Tibial nerve (tissue), 4 donors: ENCODE measurements around the gene NANOS1. TPM values are rescaled to one million over a fixed set of nuclear protein-coding genes. Genes with fewer than 3 reads are reported as not detected.

ENCODE experiments used
- DNase-seq, 2 donors: peaks; one replicate each; pipeline ENCODE4 v3.0.0-alpha.2; 2019; ENCODE audit warnings: low spot score in 2 of 2
- H3K27ac ChIP-seq, 4 donors: fragments of 200-600 bp; sonication (generic) in 3 of 4; one replicate each; pipeline ENCODE4 v1.5.1; 2017 to 2019; ENCODE audit warnings: mild to moderate bottlenecking in 1 of 4
- H3K27me3 ChIP-seq, 2 donors: fragments of 200-600 bp; sonication (generic) in 1 of 2; one replicate each; pipeline versions ENCODE4 v1.5.1 to v1.6.0; 2017 to 2019
- H3K36me3 ChIP-seq, 3 donors: fragments of 200-600 bp; sonication (generic); one replicate each; pipeline ENCODE4 v1.5.1; 2018 to 2019
- H3K4me1 ChIP-seq, 4 donors: fragments of 200-600 bp; sonication (generic) in 3 of 4; one replicate each; pipeline ENCODE4 v1.5.1; 2017 to 2019
- H3K4me3 ChIP-seq, 4 donors: fragments of 200-600 bp; sonication (generic) in 3 of 4; one replicate each; pipeline ENCODE4 v1.5.1; 2017 to 2019; ENCODE audit warnings: mild to moderate bottlenecking in 1 of 4, moderate library complexity in 1 of 4
- H3K9me3 ChIP-seq, 4 donors: fragments of 200-600 bp; sonication (generic) in 3 of 4; one replicate each; pipeline ENCODE4 v1.5.1; 2017 to 2019
- EP300 ChIP-seq, 2 donors: sonication (generic); formaldehyde crosslinking; IDR thresholded peaks; one replicate each; pipeline ENCODE4 v1.6.1; 2017; ENCODE audit warnings: antibody characterized with exemption in 2 of 2, mild to moderate bottlenecking in 1 of 2
- POLR2A ChIP-seq, 2 donors: fragments of 450-650 bp; IDR thresholded peaks; one replicate each; pipeline ENCODE4 v1.6.1; 2017; ENCODE audit warnings: antibody characterized with exemption in 2 of 2, mild to moderate bottlenecking in 2 of 2, moderate library complexity in 2 of 2
- WGBS, 2 donors: methylation state at CpG; one replicate each; pipeline ENCODE4 v1.1.5; 2018; 5-methylcytosine and 5-hydroxymethylcytosine counted together
- total RNA-seq, 4 donors: library from RNA; depleted of rRNA; stranded (reverse); fragments of >200 nt; gene quantifications; one replicate each; pipeline ENCODE4 v1.1.0, GENCODE V29; 2016
- TF ChIP-seq, protein P1 (sequence below), 5 experiments: fragments of 200-600 bp in 3 of 5; fragments of 450-650 bp in 2 of 5; sonication (generic) in 3 of 5; IDR thresholded peaks; one replicate each; pipeline ENCODE4 v1.5.1; 2016 to 2019; ENCODE audit warnings: antibody characterized with exemption in 5 of 5, mild to moderate bottlenecking in 3 of 5, moderate library complexity in 2 of 5

NANOS1 gene
- total RNA-seq, 4 donors from 2014 or later, result 4.8 to 9.4 (median 6.0) TPM

DNA sequence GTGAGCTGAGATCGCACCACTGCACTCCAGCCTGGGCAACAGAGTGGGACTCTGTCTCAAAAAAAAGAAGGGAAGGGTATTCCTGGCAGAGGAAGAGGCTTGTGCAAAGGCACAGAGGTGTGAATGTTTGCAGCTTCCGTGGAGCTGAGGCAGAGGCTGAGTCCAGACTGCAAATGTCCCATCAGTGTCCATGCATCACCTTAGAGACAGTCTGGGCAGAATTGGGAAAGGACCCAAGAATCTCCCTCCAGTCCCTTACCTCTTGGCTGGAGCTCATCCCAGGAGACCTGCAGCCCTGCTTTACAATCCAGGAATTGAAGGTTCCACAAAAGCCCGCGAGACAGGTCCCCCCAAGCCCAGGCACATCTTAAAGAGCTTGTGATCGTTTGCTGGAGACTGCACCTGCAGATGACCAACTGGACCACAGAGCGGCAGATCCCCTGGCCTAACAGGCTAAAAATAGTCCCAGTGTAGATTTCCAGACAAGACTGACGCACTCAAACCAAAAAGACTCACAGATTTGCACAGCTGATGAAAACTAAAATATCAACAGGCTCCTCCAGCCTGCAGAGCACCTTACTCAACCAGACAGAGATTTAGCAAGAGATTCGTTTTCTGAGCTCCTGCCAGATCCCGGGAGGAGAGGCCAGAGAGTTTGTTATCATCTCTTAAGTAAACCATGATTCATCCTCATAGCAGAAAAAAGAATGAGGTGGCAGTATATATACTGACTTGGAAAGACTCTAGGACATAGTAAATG lies 22.9 kb upstream of the NANOS1 start:
- WGBS, 2 donors, result 53 to 59% methylated on average over 9 of the region's 9 CpGs
- Histone ChIP-seq H3K4me1 (peaks cover 0 to 7% (median 0%) of the 10 kb centered on the region in 4 donors), H3K4me3 (no peak overlapping the region), H3K27ac (peak overlapping the region in 2 of 4 donors; percentile 1 to 17), H3K27me3 (no peaks in the 10 kb centered on the region), H3K36me3 (no peaks in the 10 kb centered on the region), H3K9me3 (no peaks in the 10 kb centered on the region)
- DNase-seq, result peak; percentile 34 to 77
- TF ChIP-seq, protein P1, sequence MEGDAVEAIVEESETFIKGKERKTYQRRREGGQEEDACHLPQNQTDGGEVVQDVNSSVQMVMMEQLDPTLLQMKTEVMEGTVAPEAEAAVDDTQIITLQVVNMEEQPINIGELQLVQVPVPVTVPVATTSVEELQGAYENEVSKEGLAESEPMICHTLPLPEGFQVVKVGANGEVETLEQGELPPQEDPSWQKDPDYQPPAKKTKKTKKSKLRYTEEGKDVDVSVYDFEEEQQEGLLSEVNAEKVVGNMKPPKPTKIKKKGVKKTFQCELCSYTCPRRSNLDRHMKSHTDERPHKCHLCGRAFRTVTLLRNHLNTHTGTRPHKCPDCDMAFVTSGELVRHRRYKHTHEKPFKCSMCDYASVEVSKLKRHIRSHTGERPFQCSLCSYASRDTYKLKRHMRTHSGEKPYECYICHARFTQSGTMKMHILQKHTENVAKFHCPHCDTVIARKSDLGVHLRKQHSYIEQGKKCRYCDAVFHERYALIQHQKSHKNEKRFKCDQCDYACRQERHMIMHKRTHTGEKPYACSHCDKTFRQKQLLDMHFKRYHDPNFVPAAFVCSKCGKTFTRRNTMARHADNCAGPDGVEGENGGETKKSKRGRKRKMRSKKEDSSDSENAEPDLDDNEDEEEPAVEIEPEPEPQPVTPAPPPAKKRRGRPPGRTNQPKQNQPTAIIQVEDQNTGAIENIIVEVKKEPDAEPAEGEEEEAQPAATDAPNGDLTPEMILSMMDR (IDR thresholded peaks at IDR 0.05), result no peak
- TF ChIP-seq POLR2A (IDR thresholded peaks at IDR 0.05) (no peak), EP300 (IDR thresholded peaks at IDR 0.05) (peak in 1 of 2 donors; percentile 50)

- H3K4me1 ChIP-seq, result peaks cover 0 to 7% (median 0%) of the 10 kb centered on the region in 4 donors
- 35 to 38% methylated on average over 4 of the region's 4 CpGs for WGBS, 2 donors
- DNase-seq, result no peak
- H3K4me3 ChIP-seq, result no peak overlapping the region
- H3K9me3 ChIP-seq, result no peaks in the 10 kb centered on the region
- H3K27ac ChIP-seq, result no peak overlapping the region
- H3K36me3 ChIP-seq, result no peaks in the 10 kb centered on the region
- H3K27me3 ChIP-seq, result no peaks in the 10 kb centered on the region
- TF ChIP-seq, protein P1 (IDR thresholded peaks at IDR 0.05), result no peak
- TF ChIP-seq EP300 (IDR thresholded peaks at IDR 0.05), result no peak
- TF ChIP-seq POLR2A (IDR thresholded peaks at IDR 0.05), result no peak
Observed at GRCh38 chr10:119007211-119007574, 22.3 kb upstream of the NANOS1 start.

DNA sequence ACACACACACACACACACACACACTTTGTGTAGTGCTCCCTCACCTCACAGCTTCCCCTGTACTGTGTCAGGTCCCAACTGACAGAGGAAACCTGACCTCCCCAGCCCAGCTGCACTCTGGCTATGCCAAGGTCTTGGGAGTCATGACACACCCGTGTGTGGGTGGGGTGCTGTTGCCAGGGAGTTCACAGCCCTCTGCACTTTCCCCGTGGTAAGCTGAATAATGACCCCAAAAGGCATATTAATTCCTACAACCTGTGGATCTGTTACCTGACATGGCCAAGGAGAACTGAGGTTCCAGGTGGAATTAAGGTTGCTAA lies 8.9 kb upstream of the NANOS1 start:
- TF ChIP-seq POLR2A (IDR thresholded peaks at IDR 0.05) (no peak), EP300 (IDR thresholded peaks at IDR 0.05) (no peak)
- TF ChIP-seq, protein P1 (IDR thresholded peaks at IDR 0.05), result no peak
- H3K9me3 ChIP-seq, result no peaks in the 10 kb centered on the region
- H3K4me1 ChIP-seq, result peaks cover 0 to 11% (median 2%) of the 10 kb centered on the region in 4 donors
- no peaks in the 10 kb centered on the region for H3K36me3 ChIP-seq
- H3K27me3 ChIP-seq, result no peaks in the 10 kb centered on the region
- no peak overlapping the region for H3K27ac ChIP-seq
- no peak for DNase-seq
- H3K4me3 ChIP-seq, result no peak overlapping the region
- 29% methylated on average over 2 of the region's 2 CpGs; no CpG with 5 or more reads in 1 of the 2 donors for WGBS, 2 donors

- Histone ChIP-seq H3K27me3 (no peaks in the 10 kb centered on the region), H3K4me1 (peaks cover 0 to 24% (median 3%) of the 10 kb centered on the region in 4 donors), H3K36me3 (no peaks in the 10 kb centered on the region), H3K4me3 (no peak overlapping the region), H3K27ac (no peak overlapping the region), H3K9me3 (no peaks in the 10 kb centered on the region)
- DNase-seq, result no peak
- WGBS, 2 donors, result 58% methylated on average over 8 of the region's 8 CpGs
- TF ChIP-seq, protein P1 (IDR thresholded peaks at IDR 0.05), result no peak
- TF ChIP-seq EP300 (IDR thresholded peaks at IDR 0.05) (no peak), POLR2A (IDR thresholded peaks at IDR 0.05) (no peak)
Observed at GRCh38 chr10:119022846-119023552, 6.5 kb upstream of the NANOS1 start.

DNA sequence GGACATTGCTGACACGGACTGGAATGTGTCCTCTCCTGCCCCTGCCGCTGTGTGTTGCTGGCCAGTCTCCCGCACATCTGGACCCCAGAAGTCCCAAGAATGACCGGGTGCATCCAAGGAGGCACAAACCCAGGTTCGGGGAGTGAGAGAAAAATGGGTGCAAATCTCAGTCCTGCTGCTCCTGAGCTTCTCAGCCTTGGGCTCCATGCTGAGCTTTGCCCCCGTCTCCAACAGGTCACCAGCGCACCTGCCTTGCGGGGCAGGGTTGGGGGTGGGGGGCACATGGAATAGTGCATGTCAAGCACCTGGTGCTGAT lies 6.0 kb upstream of the NANOS1 start:
- H3K27ac ChIP-seq, result no peak overlapping the region

More for the DNA sequence above, 6.0 kb upstream of the NANOS1 start:
- WGBS, 2 donors, result 61 to 69% methylated on average over 8 of the region's 8 CpGs
- H3K4me1 ChIP-seq, result peaks cover 0 to 25% (median 3%) of the 10 kb centered on the region in 4 donors
- H3K27me3 ChIP-seq, result no peaks in the 10 kb centered on the region
- no peak for DNase-seq
- H3K36me3 ChIP-seq, result no peaks in the 10 kb centered on the region
- H3K9me3 ChIP-seq, result no peaks in the 10 kb centered on the region
- H3K4me3 ChIP-seq, result no peak overlapping the region
- TF ChIP-seq EP300 (IDR thresholded peaks at IDR 0.05) (no peak), POLR2A (IDR thresholded peaks at IDR 0.05) (no peak)
- TF ChIP-seq, protein P1 (IDR thresholded peaks at IDR 0.05), result no peak
